Measurements from ENCODE around the gene CRYAB.

CRYAB gene

GRCh38 chr11:111923351-111923788, 11.8 kb upstream of the CRYAB start:
- no peak overlapping the region for H3K14ac ChIP-seq (ENCODE audit: low read length in 2 of 2)
- H3K27ac ChIP-seq (ENCODE audit: low read length, poor library complexity, severe bottlenecking) = peak overlapping the region; percentile 33
- no peak overlapping the region for H2AK5ac ChIP-seq (ENCODE audit: low read length, severe bottlenecking)
- no peak overlapping the region for H2AFZ ChIP-seq (ENCODE audit: low read depth, low read length)
- peak; percentile 66 for DNase-seq
- peak overlapping the region in 1 of 2 experiments; percentile 17 for H3K18ac ChIP-seq (ENCODE audit: low read depth in 1 of 2, low read length in 2 of 2)
- no peaks in the 10 kb centered on the region for H3K36me3 ChIP-seq (ENCODE audit: control insufficient read depth in 1 of 2, insufficient read depth in 2 of 2, low read depth in 1 of 2, low read length in 2 of 2)
- H3K79me1 ChIP-seq (replicated peaks; ENCODE audit: low read length, poor library complexity, severe bottlenecking) = no peaks in the 10 kb centered on the region
- H2BK5ac ChIP-seq (ENCODE audit: low read depth, low read length, poor library complexity, severe bottlenecking) = no peak overlapping the region
- no peak overlapping the region for H4K91ac ChIP-seq (ENCODE audit: low read length)
- no peak overlapping the region for H2BK15ac ChIP-seq (ENCODE audit: low read depth, poor library complexity, severe bottlenecking)
- peak overlapping the region in 1 of 2 experiments; percentile 11 for H3K4ac ChIP-seq (ENCODE audit: low read depth in 1 of 2, low read length in 2 of 2)
- peak overlapping the region in 1 of 2 experiments; percentile 31 for H2BK12ac ChIP-seq (ENCODE audit: low read length in 2 of 2)
- H4K8ac ChIP-seq (ENCODE audit: low read length) = no peak overlapping the region
- H3K23ac ChIP-seq (ENCODE audit: low read length in 2 of 2) = no peak overlapping the region
- H2BK120ac ChIP-seq (ENCODE audit: low read depth, low read length) = no peak overlapping the region
- peak overlapping the region; percentile 93 for H3K9ac ChIP-seq (ENCODE audit: low read length)
- WGBS = 14% methylated on average over 4 of the region's 5 CpGs
- peak overlapping the region in 1 of 2 experiments; percentile 64 for H3K4me3 ChIP-seq (ENCODE audit: insufficient read depth in 1 of 2, low read depth in 1 of 2, low read length in 2 of 2)
- peaks cover 16% of the 10 kb centered on the region for H3K4me1 ChIP-seq (ENCODE audit: control insufficient read depth, insufficient read depth, low read depth, low read length)
- H3K27me3 ChIP-seq (ENCODE audit: control insufficient read depth in 1 of 2, insufficient read depth in 1 of 2, low read length in 2 of 2) = no peaks in the 10 kb centered on the region
- no peaks in the 10 kb centered on the region for H3K9me3 ChIP-seq (ENCODE audit: control insufficient read depth, low read length)
- H3K4me2 ChIP-seq (ENCODE audit: low read length, poor library complexity, severe bottlenecking) = peak overlapping the region; percentile 1

- no peak overlapping the region for H3K4ac ChIP-seq (ENCODE audit: low read depth in 1 of 2, low read length in 2 of 2)
- no peak overlapping the region for H2BK120ac ChIP-seq (ENCODE audit: low read depth, low read length)
- DNase-seq = peak; percentile 81
- no peak overlapping the region for H3K18ac ChIP-seq (ENCODE audit: low read depth in 1 of 2, low read length in 2 of 2)
- H2BK12ac ChIP-seq (ENCODE audit: low read length in 2 of 2) = no peak overlapping the region
- H3K36me3 ChIP-seq (ENCODE audit: control insufficient read depth in 1 of 2, insufficient read depth in 2 of 2, low read depth in 1 of 2, low read length in 2 of 2) = no peaks in the 10 kb centered on the region
- no peak overlapping the region for H2BK15ac ChIP-seq (ENCODE audit: low read depth, poor library complexity, severe bottlenecking)
- H3K14ac ChIP-seq (ENCODE audit: low read length in 2 of 2) = no peak overlapping the region
- no peaks in the 10 kb centered on the region for H3K79me1 ChIP-seq (replicated peaks; ENCODE audit: low read length, poor library complexity, severe bottlenecking)
- H2AK5ac ChIP-seq (ENCODE audit: low read length, severe bottlenecking) = no peak overlapping the region
- no peak overlapping the region for H2AFZ ChIP-seq (ENCODE audit: low read depth, low read length)
- H3K4me2 ChIP-seq (ENCODE audit: low read length, poor library complexity, severe bottlenecking) = no peak overlapping the region
- no peak overlapping the region for H3K27ac ChIP-seq (ENCODE audit: low read length, poor library complexity, severe bottlenecking)
- no peaks in the 10 kb centered on the region for H3K27me3 ChIP-seq (ENCODE audit: control insufficient read depth in 1 of 2, insufficient read depth in 1 of 2, low read length in 2 of 2)
- peak overlapping the region in 1 of 2 experiments; percentile 64 for H3K4me3 ChIP-seq (ENCODE audit: insufficient read depth in 1 of 2, low read depth in 1 of 2, low read length in 2 of 2)
- no peak overlapping the region for H3K23ac ChIP-seq (ENCODE audit: low read length in 2 of 2)
- peaks cover 16% of the 10 kb centered on the region for H3K4me1 ChIP-seq (ENCODE audit: control insufficient read depth, insufficient read depth, low read depth, low read length)
- peak overlapping the region; percentile 93 for H3K9ac ChIP-seq (ENCODE audit: low read length)
- no peak overlapping the region for H2BK5ac ChIP-seq (ENCODE audit: low read depth, low read length, poor library complexity, severe bottlenecking)
- 35% methylated on average over 2 of the region's 2 CpGs for WGBS
- H3K9me3 ChIP-seq (ENCODE audit: control insufficient read depth, low read length) = no peaks in the 10 kb centered on the region
- H4K91ac ChIP-seq (ENCODE audit: low read length) = no peak overlapping the region
- H4K8ac ChIP-seq (ENCODE audit: low read length) = no peak overlapping the region
These were observed 11.2 kb upstream of the CRYAB start for GRCh38 chr11:111922803-111923202.

- Histone ChIP-seq H2BK15ac (ENCODE audit: low read depth, poor library complexity, severe bottlenecking) (no peak overlapping the region), H3K27me3 (ENCODE audit: control insufficient read depth in 1 of 2, insufficient read depth in 1 of 2, low read length in 2 of 2) (no peaks in the 10 kb centered on the region), H4K8ac (ENCODE audit: low read length) (no peak overlapping the region), H3K18ac (ENCODE audit: low read depth in 1 of 2, low read length in 2 of 2) (no peak overlapping the region), H2BK5ac (ENCODE audit: low read depth, low read length, poor library complexity, severe bottlenecking) (no peak overlapping the region), H2BK120ac (ENCODE audit: low read depth, low read length) (no peak overlapping the region), H4K91ac (ENCODE audit: low read length) (no peak overlapping the region), H3K4me3 (ENCODE audit: insufficient read depth in 1 of 2, low read depth in 1 of 2, low read length in 2 of 2) (no peak overlapping the region), H2AFZ (ENCODE audit: low read depth, low read length) (no peak overlapping the region), H3K4ac (ENCODE audit: low read depth in 1 of 2, low read length in 2 of 2) (peak overlapping the region in 1 of 2 experiments; percentile 33), H3K14ac (ENCODE audit: low read length in 2 of 2) (no peak overlapping the region), H2BK12ac (ENCODE audit: low read length in 2 of 2) (no peak overlapping the region), H3K9me3 (ENCODE audit: control insufficient read depth, low read length) (no peaks in the 10 kb centered on the region), H3K79me1 (replicated peaks; ENCODE audit: low read length, poor library complexity, severe bottlenecking) (no peaks in the 10 kb centered on the region), H3K9ac (ENCODE audit: low read length) (peak overlapping the region; percentile 93), H3K4me2 (ENCODE audit: low read length, poor library complexity, severe bottlenecking) (no peak overlapping the region), H2AK5ac (ENCODE audit: low read length, severe bottlenecking) (no peak overlapping the region), H3K36me3 (ENCODE audit: control insufficient read depth in 1 of 2, insufficient read depth in 2 of 2, low read depth in 1 of 2, low read length in 2 of 2) (no peaks in the 10 kb centered on the region), H3K4me1 (ENCODE audit: control insufficient read depth, insufficient read depth, low read depth, low read length) (peaks cover 13% of the 10 kb centered on the region), H3K23ac (ENCODE audit: low read length in 2 of 2) (no peak overlapping the region), H3K27ac (ENCODE audit: low read length, poor library complexity, severe bottlenecking) (no peak overlapping the region)
- no peak for DNase-seq
- WGBS = 96% methylated on average over 7 of the region's 7 CpGs
These were observed 10.1 kb upstream of the CRYAB start for GRCh38 chr11:111921541-111922230.

- no peaks in the 10 kb centered on the region for H3K79me1 ChIP-seq (replicated peaks; ENCODE audit: low read length, poor library complexity, severe bottlenecking)
- H3K4ac ChIP-seq (ENCODE audit: low read depth in 1 of 2, low read length in 2 of 2) = no peak overlapping the region
- DNase-seq = no peak
- no peak overlapping the region for H3K14ac ChIP-seq (ENCODE audit: low read length in 2 of 2)
- H2BK120ac ChIP-seq (ENCODE audit: low read depth, low read length) = no peak overlapping the region
- H3K4me2 ChIP-seq (ENCODE audit: low read length, poor library complexity, severe bottlenecking) = no peak overlapping the region
- H4K8ac ChIP-seq (ENCODE audit: low read length) = no peak overlapping the region
- no peak overlapping the region for H2AK5ac ChIP-seq (ENCODE audit: low read length, severe bottlenecking)
- peaks cover 0 to 5% of the 10 kb centered on the region in 2 experiments for H3K36me3 ChIP-seq (ENCODE audit: control insufficient read depth in 1 of 2, insufficient read depth in 2 of 2, low read depth in 1 of 2, low read length in 2 of 2)
- no peak overlapping the region for H4K91ac ChIP-seq (ENCODE audit: low read length)
- H3K23ac ChIP-seq (ENCODE audit: low read length in 2 of 2) = no peak overlapping the region
- no peak overlapping the region for H3K27ac ChIP-seq (ENCODE audit: low read length, poor library complexity, severe bottlenecking)
- no peak overlapping the region for H3K9ac ChIP-seq (ENCODE audit: low read length)
- H2AFZ ChIP-seq (ENCODE audit: low read depth, low read length) = no peak overlapping the region
- no peaks in the 10 kb centered on the region for H3K27me3 ChIP-seq (ENCODE audit: control insufficient read depth in 1 of 2, insufficient read depth in 1 of 2, low read length in 2 of 2)
- H2BK15ac ChIP-seq (ENCODE audit: low read depth, poor library complexity, severe bottlenecking) = no peak overlapping the region
- no peak overlapping the region for H2BK5ac ChIP-seq (ENCODE audit: low read depth, low read length, poor library complexity, severe bottlenecking)
- H2BK12ac ChIP-seq (ENCODE audit: low read length in 2 of 2) = no peak overlapping the region
- H3K9me3 ChIP-seq (ENCODE audit: control insufficient read depth, low read length) = no peaks in the 10 kb centered on the region
- H3K4me1 ChIP-seq (ENCODE audit: control insufficient read depth, insufficient read depth, low read depth, low read length) = peaks cover 6% of the 10 kb centered on the region
- no CpG with 5 or more reads among the region's 2 CpGs for WGBS
- no peak overlapping the region for H3K4me3 ChIP-seq (ENCODE audit: insufficient read depth in 1 of 2, low read depth in 1 of 2, low read length in 2 of 2)
- no peak overlapping the region for H3K18ac ChIP-seq (ENCODE audit: low read depth in 1 of 2, low read length in 2 of 2)
These were observed 9.3 kb upstream of the CRYAB start for GRCh38 chr11:111920908-111921307.

Measured in mesenchymal stem cell (in vitro differentiated cells and primary cell).